ENCODE data around the gene CDCP2.
A peak's percentile ranks its signal among the peaks of the same experiment; 100 is the strongest.

Gene CDCP2

DNA sequence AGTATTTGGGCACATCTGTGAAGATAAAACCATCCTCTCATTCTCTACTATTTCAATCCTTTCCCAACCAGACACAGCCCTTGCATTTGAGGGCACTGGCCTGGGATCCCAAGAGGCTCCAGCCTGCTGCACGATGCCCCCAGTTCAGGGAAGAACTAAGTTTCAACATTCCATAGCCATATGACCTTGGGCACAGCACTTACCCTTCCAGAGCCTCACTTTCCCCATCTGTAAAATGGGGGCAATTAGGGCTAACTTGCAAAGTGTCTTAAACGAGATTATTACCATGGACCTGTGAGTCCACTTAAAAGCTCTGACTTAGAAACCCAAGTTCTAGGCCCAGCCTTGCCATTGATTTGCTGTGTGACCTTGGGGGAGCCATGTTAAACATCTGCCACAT, 22.9 kb downstream of the CDCP2 start:
- Histone ChIP-seq H3K36me3 (ENCODE audit: control insufficient read depth, insufficient read depth, low read length) (no peaks in the 10 kb centered on the region), H3K4me3 (ENCODE audit: low read length) (no peak overlapping the region), H3K27me3 (ENCODE audit: control insufficient read depth, insufficient read depth, low read length) (no peaks in the 10 kb centered on the region), H3K4me1 (ENCODE audit: control insufficient read depth, insufficient read depth, low read length) (peaks cover 13% of the 10 kb centered on the region), H3K9ac (ENCODE audit: low read length) (no peak overlapping the region), H3K9me3 (ENCODE audit: control insufficient read depth, low read length) (no peaks in the 10 kb centered on the region)

DNA sequence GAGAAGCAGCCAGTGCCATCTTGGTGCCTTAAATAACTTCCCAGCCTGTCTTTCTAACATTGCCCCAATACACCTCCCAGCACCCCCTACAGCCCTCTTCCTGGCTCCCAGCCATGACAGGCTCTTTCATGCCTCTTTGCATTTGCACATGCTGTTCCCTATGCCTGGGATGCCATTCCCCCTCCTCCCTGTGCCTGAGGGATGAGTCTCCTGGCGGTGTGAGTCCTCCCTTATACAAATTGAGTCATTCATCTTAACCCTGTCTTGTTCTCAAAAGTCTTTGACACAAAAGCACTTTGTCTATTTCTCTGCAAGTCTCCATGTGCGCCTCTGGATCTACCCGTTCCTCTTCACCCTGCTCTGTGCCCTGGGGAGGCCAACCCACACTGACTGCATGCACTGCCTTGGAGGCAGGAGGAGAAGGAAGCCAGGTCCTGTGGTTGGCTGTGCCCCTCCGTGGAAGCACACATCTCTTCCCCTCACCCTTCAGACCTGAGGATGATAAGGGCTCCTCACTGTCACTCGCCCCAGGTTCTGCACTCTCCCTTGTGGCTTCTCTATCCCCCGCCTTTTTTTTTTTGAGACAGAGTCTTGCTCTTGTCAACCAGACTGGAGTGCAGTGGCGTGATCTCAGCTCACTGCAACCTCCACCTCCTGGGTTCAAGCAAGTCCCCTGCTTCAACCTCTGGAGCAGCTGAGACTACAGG, 25.1 kb downstream of the CDCP2 start:
- H3K27me3 ChIP-seq (ENCODE audit: control insufficient read depth, insufficient read depth, low read length) = no peaks in the 10 kb centered on the region
- H3K9ac ChIP-seq (ENCODE audit: low read length) = no peak overlapping the region
- no peak overlapping the region for H3K4me3 ChIP-seq (ENCODE audit: low read length)
- no peaks in the 10 kb centered on the region for H3K9me3 ChIP-seq (ENCODE audit: control insufficient read depth, low read length)
- H3K4me1 ChIP-seq (ENCODE audit: control insufficient read depth, insufficient read depth, low read length) = peaks cover 29% of the 10 kb centered on the region
- H3K36me3 ChIP-seq (ENCODE audit: control insufficient read depth, insufficient read depth, low read length) = no peaks in the 10 kb centered on the region

DNA sequence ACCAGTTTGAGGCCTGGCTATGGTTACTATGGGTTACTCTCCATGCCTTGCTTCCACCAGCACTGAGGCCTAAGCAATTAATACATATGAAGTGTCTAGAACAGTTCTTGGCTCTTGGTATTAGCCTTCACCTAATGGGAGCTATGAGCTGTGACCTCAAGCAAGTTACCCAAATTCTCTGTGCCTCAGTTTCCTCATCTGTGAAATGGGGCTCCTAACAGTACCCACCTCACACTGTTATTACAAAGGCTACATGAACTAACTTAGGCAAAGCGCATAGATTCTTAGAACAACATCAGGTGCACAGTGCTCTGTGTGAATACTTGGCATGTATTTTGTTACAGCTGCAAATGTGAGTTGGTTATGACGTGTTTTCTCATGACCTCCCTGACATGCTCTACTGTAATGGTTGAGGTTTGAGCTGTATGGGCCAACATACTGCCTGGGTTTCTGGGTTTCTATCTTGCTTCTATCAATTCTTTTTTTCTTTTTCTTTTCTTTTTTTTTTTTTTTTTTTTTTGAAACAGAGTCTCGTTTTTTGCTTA, 26.5 kb downstream of the CDCP2 start:
- Histone ChIP-seq H3K4me3 (ENCODE audit: low read length) (no peak overlapping the region), H3K9me3 (ENCODE audit: control insufficient read depth, low read length) (no peaks in the 10 kb centered on the region), H3K4me1 (ENCODE audit: control insufficient read depth, insufficient read depth, low read length) (peaks cover 41% of the 10 kb centered on the region), H3K36me3 (ENCODE audit: control insufficient read depth, insufficient read depth, low read length) (no peaks in the 10 kb centered on the region), H3K9ac (ENCODE audit: low read length) (no peak overlapping the region), H3K27me3 (ENCODE audit: control insufficient read depth, insufficient read depth, low read length) (no peaks in the 10 kb centered on the region)

DNA sequence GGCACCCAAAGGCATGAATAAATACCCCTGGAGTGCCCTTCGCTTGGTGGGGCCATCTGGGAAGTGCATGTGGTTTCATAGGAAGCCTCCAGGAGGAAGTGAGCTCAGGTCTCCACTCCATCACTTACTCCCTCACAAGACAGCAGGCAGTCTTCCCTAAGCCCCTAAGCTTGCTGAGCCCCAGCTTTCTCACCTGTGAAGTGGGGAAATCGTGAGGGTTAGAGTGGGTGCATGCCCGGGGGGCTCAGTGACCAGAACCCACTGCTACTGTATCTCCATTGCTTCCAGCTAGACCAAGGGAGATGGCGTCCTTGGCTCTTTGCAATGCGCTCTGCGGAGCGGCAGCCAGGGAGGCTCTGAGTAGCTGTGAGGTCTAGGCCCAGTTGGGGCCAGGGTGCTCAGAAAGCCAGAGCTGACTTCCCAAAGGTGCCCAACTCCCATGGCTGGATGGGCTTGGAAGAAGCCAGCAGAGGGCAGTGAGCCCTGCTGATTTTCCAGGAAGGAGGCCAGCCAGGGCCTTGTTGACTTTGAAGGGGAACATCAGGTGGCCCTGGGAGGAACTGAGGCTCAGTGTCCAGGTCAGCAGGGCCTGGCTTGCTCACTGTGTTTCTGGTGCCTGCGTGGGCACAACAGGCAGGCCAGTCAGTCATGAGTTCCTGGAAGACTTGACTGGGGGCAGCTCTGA, 27.3 kb downstream of the CDCP2 start:
- no peak overlapping the region for H3K4me3 ChIP-seq (ENCODE audit: low read length)
- H3K4me1 ChIP-seq (ENCODE audit: control insufficient read depth, insufficient read depth, low read length) = peaks cover 48% of the 10 kb centered on the region
- H3K9ac ChIP-seq (ENCODE audit: low read length) = peak overlapping the region; percentile 8
- no peaks in the 10 kb centered on the region for H3K27me3 ChIP-seq (ENCODE audit: control insufficient read depth, insufficient read depth, low read length)
- H3K9me3 ChIP-seq (ENCODE audit: control insufficient read depth, low read length) = no peaks in the 10 kb centered on the region
- no peaks in the 10 kb centered on the region for H3K36me3 ChIP-seq (ENCODE audit: control insufficient read depth, insufficient read depth, low read length)

DNA sequence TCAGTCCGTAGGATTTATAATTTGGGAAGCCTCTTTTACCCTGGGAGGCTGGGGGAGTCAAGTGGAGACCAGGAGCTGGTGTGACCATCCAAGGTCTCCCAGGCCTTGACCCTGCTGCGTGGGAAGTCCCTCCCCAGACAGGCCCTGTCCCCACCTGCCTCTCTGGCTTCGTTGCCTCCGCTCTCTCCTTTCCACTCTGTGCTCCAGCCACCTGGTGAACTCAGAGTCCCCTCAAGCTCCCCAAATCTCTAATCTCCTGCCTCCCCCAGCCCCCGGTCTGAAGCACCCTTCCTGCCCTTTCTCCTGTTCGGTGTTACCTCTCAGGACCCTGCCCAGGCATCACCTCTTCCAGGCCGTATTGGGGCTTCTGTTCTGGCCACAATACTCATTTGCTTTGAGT, 27.9 kb downstream of the CDCP2 start:
- Histone ChIP-seq H3K4me3 (ENCODE audit: low read length) (no peak overlapping the region), H3K9ac (ENCODE audit: low read length) (peak overlapping the region; percentile 8), H3K36me3 (ENCODE audit: control insufficient read depth, insufficient read depth, low read length) (no peaks in the 10 kb centered on the region), H3K9me3 (ENCODE audit: control insufficient read depth, low read length) (no peaks in the 10 kb centered on the region), H3K27me3 (ENCODE audit: control insufficient read depth, insufficient read depth, low read length) (no peaks in the 10 kb centered on the region), H3K4me1 (ENCODE audit: control insufficient read depth, insufficient read depth, low read length) (peaks cover 52% of the 10 kb centered on the region)

DNA sequence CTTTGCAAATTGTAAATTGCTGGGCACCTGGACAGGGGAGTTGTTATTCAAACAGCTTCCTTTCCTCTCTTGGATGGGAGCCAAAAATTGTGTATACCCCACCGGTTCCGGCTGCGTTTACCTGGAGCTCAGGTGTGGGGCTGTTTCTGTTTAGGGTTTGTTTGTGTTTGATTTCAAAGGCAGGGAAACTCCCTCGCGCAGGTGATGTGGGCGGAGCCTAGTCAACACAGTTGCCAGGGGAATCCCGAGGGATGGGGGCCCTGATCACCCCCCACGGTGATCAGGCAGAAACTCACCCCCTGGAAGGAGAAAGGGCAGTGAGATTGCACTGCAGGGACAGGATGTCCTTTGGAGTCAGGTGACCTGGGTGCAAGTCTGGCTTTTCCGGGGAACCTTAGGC, 28.3 kb downstream of the CDCP2 start:
- H3K27me3 ChIP-seq (ENCODE audit: control insufficient read depth, insufficient read depth, low read length) = no peaks in the 10 kb centered on the region
- H3K4me1 ChIP-seq (ENCODE audit: control insufficient read depth, insufficient read depth, low read length) = peaks cover 52% of the 10 kb centered on the region
- no peaks in the 10 kb centered on the region for H3K9me3 ChIP-seq (ENCODE audit: control insufficient read depth, low read length)
- peak overlapping the region; percentile 38 for H3K9ac ChIP-seq (ENCODE audit: low read length)
- H3K36me3 ChIP-seq (ENCODE audit: control insufficient read depth, insufficient read depth, low read length) = no peaks in the 10 kb centered on the region
- no peak overlapping the region for H3K4me3 ChIP-seq (ENCODE audit: low read length)

DNA sequence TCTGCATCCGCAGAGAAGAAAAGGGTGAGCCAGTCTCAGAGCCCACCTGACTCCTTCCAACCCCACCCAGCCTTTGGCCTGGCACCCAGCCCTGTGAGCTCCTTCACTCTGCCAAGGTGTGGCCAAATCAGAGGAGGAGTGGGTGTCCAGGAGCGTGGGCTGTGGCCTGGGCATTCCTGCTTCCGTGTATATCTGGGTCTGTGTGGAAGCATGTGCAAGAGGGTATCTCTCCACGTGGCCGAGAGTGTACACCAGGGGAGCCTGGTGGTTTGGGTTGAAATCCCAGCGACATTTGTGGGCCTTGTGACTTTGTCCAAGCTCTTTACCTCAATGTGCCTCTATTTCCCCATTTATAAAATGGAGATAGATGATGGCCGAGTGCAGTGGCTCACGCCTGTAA, 29.8 kb downstream of the CDCP2 start:
- no peak overlapping the region for H3K4me3 ChIP-seq (ENCODE audit: low read length)

DNA sequence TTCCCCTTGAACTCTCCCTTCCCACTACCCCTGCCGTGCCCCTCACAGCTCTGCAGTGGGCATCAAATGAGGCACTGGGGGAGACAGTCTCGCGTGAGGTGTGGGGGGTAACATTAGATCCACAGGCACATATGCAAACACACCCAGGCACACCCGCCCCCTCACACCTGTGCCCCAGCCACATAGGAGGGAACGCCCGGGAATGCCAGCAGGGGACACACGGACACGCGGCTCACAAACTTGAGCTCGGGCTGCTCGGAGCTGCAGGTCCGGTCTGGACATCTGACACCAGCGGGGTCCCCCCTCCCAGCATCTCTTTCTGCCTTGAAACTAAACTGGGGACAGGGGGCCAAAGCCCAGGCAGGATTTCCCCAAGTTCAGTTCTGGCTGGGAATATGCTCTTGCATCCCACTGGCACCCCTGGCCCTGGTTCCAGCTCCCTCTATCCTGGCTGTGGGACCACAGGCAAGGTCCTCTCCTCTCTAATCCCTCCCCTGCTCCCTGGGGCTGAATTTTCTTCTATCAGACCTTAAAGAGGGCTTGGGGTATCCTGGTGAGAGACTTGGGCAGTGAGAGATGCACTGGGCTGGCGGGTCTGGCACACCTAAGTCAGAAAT, 30.6 kb downstream of the CDCP2 start:
- Histone ChIP-seq H3K4me3 (ENCODE audit: low read length) (no peak overlapping the region), H3K27me3 (ENCODE audit: control insufficient read depth, insufficient read depth, low read length) (no peaks in the 10 kb centered on the region), H3K9me3 (ENCODE audit: control insufficient read depth, low read length) (no peaks in the 10 kb centered on the region), H3K9ac (ENCODE audit: low read length) (peak overlapping the region; percentile 19), H3K4me1 (ENCODE audit: control insufficient read depth, insufficient read depth, low read length) (peaks cover 52% of the 10 kb centered on the region), H3K36me3 (ENCODE audit: control insufficient read depth, insufficient read depth, low read length) (no peaks in the 10 kb centered on the region)

More for the DNA sequence above, 29.8 kb downstream of the CDCP2 start:
- Histone ChIP-seq H3K4me1 (ENCODE audit: control insufficient read depth, insufficient read depth, low read length) (peaks cover 52% of the 10 kb centered on the region), H3K9me3 (ENCODE audit: control insufficient read depth, low read length) (no peaks in the 10 kb centered on the region), H3K9ac (ENCODE audit: low read length) (no peak overlapping the region), H3K27me3 (ENCODE audit: control insufficient read depth, insufficient read depth, low read length) (no peaks in the 10 kb centered on the region), H3K36me3 (ENCODE audit: control insufficient read depth, insufficient read depth, low read length) (no peaks in the 10 kb centered on the region)

DNA sequence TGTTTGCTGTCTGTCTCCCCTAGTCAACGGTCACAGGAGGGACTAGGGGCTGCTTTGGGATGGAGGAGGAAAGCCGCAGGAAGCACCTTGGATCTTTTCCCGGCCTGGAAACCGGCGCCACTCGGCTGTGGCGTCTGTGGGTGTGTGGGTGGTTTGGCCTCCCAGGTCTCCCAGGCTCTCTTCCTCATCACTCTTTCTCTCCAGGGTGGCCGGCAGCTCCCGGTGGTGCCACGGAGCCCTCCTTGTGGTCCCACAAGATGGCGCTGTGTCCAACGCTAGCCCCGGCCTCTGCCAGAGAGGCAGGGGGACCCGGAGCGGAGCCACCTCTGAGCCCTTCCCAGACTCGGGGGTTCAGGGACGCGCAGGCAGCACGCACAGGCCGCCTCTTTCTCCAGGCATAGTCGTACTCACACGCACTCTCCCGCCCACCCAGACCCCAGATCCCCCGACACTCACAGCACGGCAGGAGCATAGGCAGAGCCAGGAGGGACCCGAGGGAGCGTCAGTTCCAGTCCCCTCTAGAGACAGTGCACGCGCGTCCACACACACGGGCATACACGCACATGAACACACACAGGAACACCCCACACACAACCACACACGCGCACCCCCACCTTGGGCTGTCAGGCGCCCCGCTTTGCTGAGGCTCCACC, 31.2 kb downstream of the CDCP2 start:
- Histone ChIP-seq H3K27me3 (ENCODE audit: control insufficient read depth, insufficient read depth, low read length) (no peaks in the 10 kb centered on the region), H3K36me3 (ENCODE audit: control insufficient read depth, insufficient read depth, low read length) (no peaks in the 10 kb centered on the region), H3K9me3 (ENCODE audit: control insufficient read depth, low read length) (no peaks in the 10 kb centered on the region), H3K4me1 (ENCODE audit: control insufficient read depth, insufficient read depth, low read length) (peaks cover 52% of the 10 kb centered on the region), H3K9ac (ENCODE audit: low read length) (peak overlapping the region; percentile 19), H3K4me3 (ENCODE audit: low read length) (no peak overlapping the region)

DNA sequence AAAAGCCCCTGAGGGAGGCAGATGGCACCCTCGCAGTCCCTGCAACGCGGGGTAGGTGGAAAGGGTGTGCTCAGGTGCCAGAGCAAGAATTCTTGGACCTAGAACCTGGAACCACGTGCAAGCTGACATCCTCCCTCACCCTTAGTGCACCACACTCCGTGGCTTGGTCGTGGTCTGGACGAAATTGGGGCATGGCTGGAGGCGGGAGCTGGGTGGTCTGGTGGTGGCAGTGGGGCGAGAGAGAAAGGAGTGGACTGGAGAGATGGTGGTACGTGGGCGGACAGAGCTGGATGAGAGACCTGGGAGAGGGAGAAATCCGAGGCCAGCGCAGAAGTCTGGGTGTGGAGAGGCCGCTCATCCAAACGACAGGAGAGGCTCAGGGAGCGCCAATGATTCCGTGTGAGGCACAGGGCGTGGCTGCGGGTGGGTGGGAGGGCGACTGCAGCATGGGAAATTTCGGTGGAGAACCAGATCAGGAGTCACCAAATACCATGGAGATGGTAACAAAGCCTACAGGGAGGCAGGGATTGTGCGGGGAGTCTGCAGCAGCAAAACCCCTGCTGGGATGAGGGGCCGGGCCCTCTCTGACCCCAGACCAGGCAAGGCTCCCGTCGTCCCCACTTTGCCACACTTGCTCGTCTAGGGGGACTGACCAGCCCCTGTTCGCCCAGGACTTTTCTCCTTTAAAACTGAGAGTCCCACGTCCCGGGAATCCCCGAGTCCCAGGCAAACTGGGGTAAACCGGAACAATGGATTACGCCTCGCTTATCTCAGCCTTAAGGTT, 31.9 kb downstream of the CDCP2 start:
- peak overlapping the region; percentile 19 for H3K9ac ChIP-seq (ENCODE audit: low read length)
- H3K36me3 ChIP-seq (ENCODE audit: control insufficient read depth, insufficient read depth, low read length) = no peaks in the 10 kb centered on the region
- H3K9me3 ChIP-seq (ENCODE audit: control insufficient read depth, low read length) = no peaks in the 10 kb centered on the region
- no peaks in the 10 kb centered on the region for H3K27me3 ChIP-seq (ENCODE audit: control insufficient read depth, insufficient read depth, low read length)
- peaks cover 50% of the 10 kb centered on the region for H3K4me1 ChIP-seq (ENCODE audit: control insufficient read depth, insufficient read depth, low read length)
- H3K4me3 ChIP-seq (ENCODE audit: low read length) = no peak overlapping the region

DNA sequence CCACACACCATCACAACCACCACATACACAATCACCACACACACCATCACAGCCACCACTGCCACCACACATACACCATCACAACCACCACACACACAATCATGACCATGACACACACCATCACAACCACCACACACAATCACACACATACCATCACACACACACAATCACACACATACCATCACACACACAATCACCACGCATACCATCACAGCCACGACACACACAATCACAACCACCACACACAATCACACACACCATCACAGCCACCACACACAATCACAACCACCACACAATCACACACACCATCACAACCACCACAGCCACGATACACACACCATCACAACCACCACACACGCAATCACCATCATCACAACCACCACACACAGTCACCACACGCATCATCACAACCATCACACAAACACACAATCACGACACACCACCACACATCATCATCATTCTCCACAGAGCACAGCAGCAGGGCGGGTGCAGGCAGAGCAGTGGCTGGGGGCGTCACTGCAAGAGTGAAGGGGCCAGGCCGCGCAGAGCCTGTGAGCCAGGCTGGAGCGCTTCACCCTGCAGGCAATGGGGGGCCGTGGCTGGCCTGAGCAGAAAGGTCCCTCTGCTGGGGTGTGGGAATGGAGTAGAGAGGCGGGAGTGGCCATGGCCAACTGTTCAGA, 32.6 kb downstream of the CDCP2 start:
- H3K4me1 ChIP-seq (ENCODE audit: control insufficient read depth, insufficient read depth, low read length) = peaks cover 43% of the 10 kb centered on the region
- no peaks in the 10 kb centered on the region for H3K9me3 ChIP-seq (ENCODE audit: control insufficient read depth, low read length)
- no peaks in the 10 kb centered on the region for H3K36me3 ChIP-seq (ENCODE audit: control insufficient read depth, insufficient read depth, low read length)
- no peak overlapping the region for H3K4me3 ChIP-seq (ENCODE audit: low read length)
- no peaks in the 10 kb centered on the region for H3K27me3 ChIP-seq (ENCODE audit: control insufficient read depth, insufficient read depth, low read length)
- no peak overlapping the region for H3K9ac ChIP-seq (ENCODE audit: low read length)
